GM18508 (cell line): ENCODE results near the gene TMEM88.
"Not testable (repeated sequence)": the region's sequence is repeated elsewhere in the genome, so short reads cannot be mapped to it uniquely, and the experiment has no call there.

Experiments
- ATAC-seq: cut with Tn5 transposase; IDR thresholded peaks from one replicate; pipeline ENCODE4 v1.9.1; 2021; ENCODE audit warnings: moderate number of reproducible peaks; ENCODE audit not compliant: insufficient read depth, unreplicated experiment

The TMEM88 gene

GRCh38 chr17:7854851-7855659, at the start of gene TMEM88:
TMEM88 (plus strand) TSS chr17:7855066; CDS start chr17:7855075, 9 bp downstream.
- ATAC-seq: no peak

- ATAC-seq: no peak
Observed at GRCh38 chr17:7806587-7806986, 48.3 kb upstream of the TMEM88 start.

- no peak for ATAC-seq
Observed at GRCh38 chr17:7807206-7807605, 47.7 kb upstream of the TMEM88 start.

- no peak for ATAC-seq
Observed at GRCh38 chr17:7809086-7809790, 45.6 kb upstream of the TMEM88 start.

- not testable (repeated sequence) for ATAC-seq
Observed at GRCh38 chr17:7809791-7810343, 45.0 kb upstream of the TMEM88 start.

- no peak for ATAC-seq
Observed at GRCh38 chr17:7811251-7811650, 43.6 kb upstream of the TMEM88 start.

- no peak for ATAC-seq
Observed at GRCh38 chr17:7814969-7815368, 39.9 kb upstream of the TMEM88 start.

- ATAC-seq: no peak
Observed at GRCh38 chr17:7816926-7817642, 37.8 kb upstream of the TMEM88 start.

GRCh38 chr17:7817643-7817964, 37.3 kb upstream of the TMEM88 start:
- ATAC-seq: no peak

- no peak for ATAC-seq
Observed at GRCh38 chr17:7818026-7818425, 36.8 kb upstream of the TMEM88 start.

- ATAC-seq: no peak
Observed at GRCh38 chr17:7818746-7819645, 35.9 kb upstream of the TMEM88 start.

GRCh38 chr17:7820231-7820630, 34.6 kb upstream of the TMEM88 start:
- no peak for ATAC-seq

- no peak for ATAC-seq
Observed at GRCh38 chr17:7822126-7822525, 32.7 kb upstream of the TMEM88 start.

GRCh38 chr17:7823581-7824001, 31.3 kb upstream of the TMEM88 start:
- ATAC-seq: no peak

GRCh38 chr17:7824021-7824924, 30.6 kb upstream of the TMEM88 start:
- ATAC-seq: no peak

- no peak for ATAC-seq
Observed at GRCh38 chr17:7825206-7825990, 29.5 kb upstream of the TMEM88 start.

GRCh38 chr17:7830616-7831015, 24.2 kb upstream of the TMEM88 start:
- ATAC-seq: no peak

- ATAC-seq: no peak
Observed at GRCh38 chr17:7831233-7831632, 23.6 kb upstream of the TMEM88 start.
